Vagina (tissue), 2 donors: ENCODE results near the gene SPON1. TPM values are rescaled to one million over a fixed set of nuclear protein-coding genes. Genes with fewer than 3 reads are reported as not detected.
A peak's percentile ranks its signal among the peaks of the same experiment; 100 is the strongest.

Source experiments
- DNase-seq, 2 donors: peaks; one replicate each; pipeline ENCODE4 v3.0.0-alpha.2; 2017; ENCODE audit errors: extremely low spot score in 2 of 2
- H3K27ac ChIP-seq: fragments of 200-600 bp; sonication (generic); one replicate; pipeline ENCODE4 v1.5.1; 2019
- H3K27me3 ChIP-seq: fragments of 200-600 bp; sonication (generic); one replicate; pipeline ENCODE4 v1.5.1; 2019
- H3K36me3 ChIP-seq, 2 donors: fragments of 200-600 bp; sonication (generic); one replicate each; pipeline ENCODE4 v1.5.1; 2017 to 2019
- H3K4me1 ChIP-seq: fragments of 200-600 bp; sonication (generic); one replicate; pipeline ENCODE4 v1.5.1; 2019
- H3K4me3 ChIP-seq, 2 donors: fragments of 200-600 bp; sonication (generic); 1 replicate in 1 of 2; 2 replicates in 1 of 2; pipeline ENCODE4 v1.5.1; 2016 to 2019
- H3K9me3 ChIP-seq: fragments of 200-600 bp; sonication (generic); one replicate; pipeline ENCODE4 v1.5.1; 2019
- CTCF ChIP-seq, 3 experiments: fragments of 450-650 bp in 2 of 3; fragments of 200-600 bp in 1 of 3; sonication (generic) in 1 of 3; IDR thresholded peaks; one replicate each; pipeline ENCODE4 v1.5.1; 2017 to 2019; ENCODE audit warnings: antibody characterized with exemption in 3 of 3, mild to moderate bottlenecking in 2 of 3, moderate library complexity in 2 of 3
- POLR2A ChIP-seq, 2 donors: fragments of 450-650 bp; IDR thresholded peaks; one replicate each; pipeline ENCODE4 v1.6.1; 2017; ENCODE audit warnings: antibody characterized with exemption in 2 of 2, mild to moderate bottlenecking in 2 of 2, moderate library complexity in 2 of 2
- POLR2AphosphoS5 ChIP-seq, 2 donors: sonication (generic); formaldehyde crosslinking; IDR thresholded peaks; one replicate each; pipeline ENCODE4 v1.9.0; 2017; ENCODE audit warnings: antibody characterized with exemption in 2 of 2, mild to moderate bottlenecking in 2 of 2, low read depth in 1 of 2; ENCODE audit not compliant: insufficient read depth in 1 of 2
- intact Hi-C: fragments of 100-400 bp; cut with DNase I; formaldehyde crosslinking; loops from one replicate; pipeline ENCODE4 v1.15.1; 2023
- total RNA-seq: library from RNA; depleted of rRNA; stranded (reverse); fragments of >200 nt; gene quantifications from one replicate; pipeline ENCODE4 v1.2.3, GENCODE V29; 2016

SPON1 gene
- total RNA-seq, 1 donor from 2014 or later = 31.7 TPM

DNA sequence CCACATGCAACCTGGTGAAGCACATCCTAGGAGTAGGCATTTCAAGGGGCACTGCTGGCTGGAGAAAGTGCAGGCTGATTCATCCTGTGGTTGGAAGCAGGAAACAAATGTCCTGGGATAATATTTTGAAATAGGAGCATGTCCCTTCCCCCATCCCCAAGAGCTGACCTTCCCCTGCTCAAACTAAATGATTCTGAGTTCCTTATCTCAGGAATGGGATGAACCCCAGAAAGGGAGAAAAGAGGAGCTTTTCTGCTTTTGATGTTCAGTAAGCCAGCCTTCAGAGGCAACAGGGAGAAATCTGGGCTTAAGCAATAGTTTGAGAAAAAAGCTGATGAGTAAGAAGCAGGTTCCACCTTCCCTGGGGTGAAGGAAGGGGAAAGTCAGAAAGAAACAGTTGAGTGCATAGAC is 19.5 kb upstream of the SPON1 start:
- intact Hi-C loops = no loop called here
- H3K27ac ChIP-seq = no peak overlapping the region
- no peaks in the 10 kb centered on the region for H3K27me3 ChIP-seq
- no peaks in the 10 kb centered on the region for H3K36me3 ChIP-seq
- no peak for DNase-seq
- no peaks in the 10 kb centered on the region for H3K9me3 ChIP-seq
- no peaks in the 10 kb centered on the region for H3K4me1 ChIP-seq
- TF ChIP-seq POLR2AphosphoS5 (IDR thresholded peaks at IDR 0.05; ENCODE audit: insufficient read depth in 1 of 2, low read depth in 1 of 2) (no peak), POLR2A (IDR thresholded peaks at IDR 0.05) (no peak), CTCF (IDR thresholded peaks at IDR 0.05) (no peak)
- no peak overlapping the region for H3K4me3 ChIP-seq

- Histone ChIP-seq H3K4me3 (no peak overlapping the region), H3K27me3 (no peaks in the 10 kb centered on the region), H3K27ac (no peak overlapping the region), H3K4me1 (no peaks in the 10 kb centered on the region), H3K9me3 (no peaks in the 10 kb centered on the region), H3K36me3 (no peaks in the 10 kb centered on the region)
- DNase-seq = peak in 1 of 2 donors; percentile 37
- TF ChIP-seq POLR2A (IDR thresholded peaks at IDR 0.05) = no peak
- no peak for TF ChIP-seq POLR2AphosphoS5 (IDR thresholded peaks at IDR 0.05; ENCODE audit: insufficient read depth in 1 of 2, low read depth in 1 of 2)
- no peak for TF ChIP-seq CTCF (IDR thresholded peaks at IDR 0.05)
- intact Hi-C loops = no loop called here
These were observed 18.5 kb upstream of the SPON1 start for GRCh38 chr11:13944016-13944415.

DNA sequence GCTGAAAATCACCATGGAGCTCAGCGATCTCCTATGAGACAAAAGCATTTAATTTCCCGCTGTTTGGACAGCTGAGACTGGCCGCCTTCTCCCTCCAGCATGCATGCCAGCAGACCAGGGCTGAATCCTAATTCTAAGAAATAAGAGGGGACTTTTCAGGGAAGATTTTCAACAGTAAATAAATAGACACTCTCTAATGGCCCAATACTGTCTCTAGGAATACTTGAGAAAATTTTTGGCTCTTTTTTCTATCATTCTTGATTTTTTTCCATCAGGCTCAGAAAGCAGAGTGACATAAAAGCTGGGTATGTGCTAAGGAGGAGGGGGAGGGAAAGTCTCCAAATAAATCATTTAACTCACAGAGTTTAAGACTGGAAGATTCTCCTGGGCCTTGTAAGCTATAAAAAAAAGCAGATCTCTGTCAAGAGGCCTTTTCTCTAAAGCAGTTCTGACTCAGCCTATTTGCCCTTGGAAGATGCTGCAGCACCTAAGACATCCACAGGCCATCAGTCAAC is 17.6 kb upstream of the SPON1 start:
- TF ChIP-seq POLR2AphosphoS5 (IDR thresholded peaks at IDR 0.05; ENCODE audit: insufficient read depth in 1 of 2, low read depth in 1 of 2) = no peak
- TF ChIP-seq CTCF (IDR thresholded peaks at IDR 0.05) = no peak
- no peak for TF ChIP-seq POLR2A (IDR thresholded peaks at IDR 0.05)

GRCh38 chr11:13947379-13947778 is 15.1 kb upstream of the SPON1 start:
- no peak overlapping the region for H3K27ac ChIP-seq
- no peaks in the 10 kb centered on the region for H3K27me3 ChIP-seq
- no peaks in the 10 kb centered on the region for H3K36me3 ChIP-seq
- H3K9me3 ChIP-seq = no peaks in the 10 kb centered on the region
- TF ChIP-seq POLR2AphosphoS5 (IDR thresholded peaks at IDR 0.05; ENCODE audit: insufficient read depth in 1 of 2, low read depth in 1 of 2) = no peak
- no peak for TF ChIP-seq POLR2A (IDR thresholded peaks at IDR 0.05)
- no peak for TF ChIP-seq CTCF (IDR thresholded peaks at IDR 0.05)
- no peaks in the 10 kb centered on the region for H3K4me1 ChIP-seq
- peak in 1 of 2 donors; percentile 32 for DNase-seq
- intact Hi-C loops = no loop called here
- H3K4me3 ChIP-seq = no peak overlapping the region

More for the DNA sequence above, 17.6 kb upstream of the SPON1 start:
- H3K27me3 ChIP-seq = no peaks in the 10 kb centered on the region
- intact Hi-C loops = no loop called here
- peak; percentile 49 to 62 for DNase-seq
- H3K4me1 ChIP-seq = no peaks in the 10 kb centered on the region
- H3K27ac ChIP-seq = no peak overlapping the region
- no peak overlapping the region for H3K4me3 ChIP-seq
- H3K36me3 ChIP-seq = no peaks in the 10 kb centered on the region
- no peaks in the 10 kb centered on the region for H3K9me3 ChIP-seq

DNA sequence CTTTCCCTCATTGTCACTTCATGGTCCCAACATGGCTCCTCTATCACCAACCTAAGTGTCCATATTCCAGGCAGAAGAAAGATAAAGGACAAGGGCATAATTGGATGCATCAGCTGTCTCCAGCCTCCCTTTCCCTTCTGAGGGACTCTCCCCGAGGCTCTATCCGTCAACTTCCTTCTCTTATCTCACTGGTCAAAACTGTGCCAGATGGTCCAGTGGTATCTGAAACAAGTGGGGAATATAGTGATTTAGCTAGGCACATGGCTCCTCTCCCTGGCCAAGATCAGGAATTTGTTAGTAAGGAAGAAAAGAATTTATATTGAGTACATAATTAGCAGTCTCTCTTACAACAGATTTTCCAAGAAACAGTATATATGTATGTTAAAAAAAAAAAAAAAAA is 12.6 kb upstream of the SPON1 start:
- no peak overlapping the region for H3K4me3 ChIP-seq
- no peaks in the 10 kb centered on the region for H3K9me3 ChIP-seq
- H3K36me3 ChIP-seq = no peaks in the 10 kb centered on the region
- TF ChIP-seq POLR2AphosphoS5 (IDR thresholded peaks at IDR 0.05; ENCODE audit: insufficient read depth in 1 of 2, low read depth in 1 of 2) (no peak), POLR2A (IDR thresholded peaks at IDR 0.05) (no peak), CTCF (IDR thresholded peaks at IDR 0.05) (no peak)
- peak in 1 of 2 donors; percentile 64 for DNase-seq
- no peaks in the 10 kb centered on the region for H3K27me3 ChIP-seq
- no peak overlapping the region for H3K27ac ChIP-seq
- intact Hi-C loops = loop anchor here (10.0 kb wide), 1 partner anchor 195 kb away; no protein-coding TSS in a partner anchor
- no peaks in the 10 kb centered on the region for H3K4me1 ChIP-seq
